IMR-90 (cell line): ENCODE measurements around the gene MYBPH. TPM values are rescaled to one million over a fixed set of nuclear protein-coding genes. Genes with fewer than 3 reads are reported as not detected.

ENCODE experiments used
- ATAC-seq: fragments of 200-7000 bp; cut with Tn5 transposase; 2 replicates; pipeline ENCODE4 v1.9.1; 2020; ENCODE audit warnings: low read depth, mild to moderate bottlenecking, moderate library complexity
- BruUV-seq: library from RNA; stranded (reverse); fragments of 400-500 nt; replicated peaks from 2 replicates; lab custom pipeline; 2021; lab: Mats Ljungman, UMichigan
- CTCF ChIA-PET: fragments of 300-600 bp; formaldehyde crosslinking; extraction: SDS; loops from one replicate; lab custom pipeline; 2021; ENCODE audit warnings: antibody characterized with exemption; lab: Yijun Ruan, JAX
- POLR2A ChIA-PET: fragments of 300-600 bp; sonication (Branson Sonifier 250); formaldehyde crosslinking; loops from one replicate; lab custom pipeline; 2022; ENCODE audit warnings: antibody characterized with exemption; ENCODE audit not compliant: unreplicated experiment; lab: Charles Lee
- DNase-seq: peaks from one replicate; pipeline ENCODE4 v3.0.0; 2013
- H2AFZ ChIP-seq: replicated peaks from 2 replicates; pipeline ENCODE3; 2013; ENCODE audit warnings: low read length, mild to moderate bottlenecking; ENCODE audit not compliant: poor library complexity
- H2AK5ac ChIP-seq: 2 replicates; pipeline ENCODE4 v1.6.1; 2013; ENCODE audit warnings: low read depth, low read length, inconsistent platforms
- H2AK9ac ChIP-seq: replicated peaks from 2 replicates; pipeline ENCODE3; 2013; ENCODE audit warnings: mild to moderate bottlenecking, low read depth, low read length, moderate library complexity; ENCODE audit not compliant: poor library complexity
- H2BK120ac ChIP-seq: 2 replicates; pipeline ENCODE4 v1.6.1; 2013; ENCODE audit warnings: low read depth, low read length, inconsistent platforms
- H2BK15ac ChIP-seq: 3 replicates; pipeline ENCODE4 v1.6.1; 2013; ENCODE audit warnings: low read depth, low read length, inconsistent platforms
- H2BK20ac ChIP-seq: 2 replicates; pipeline ENCODE4 v1.6.1; 2013; ENCODE audit warnings: low read depth, mild to moderate bottlenecking, inconsistent platforms, low read length, moderate library complexity
- H2BK5ac ChIP-seq: 2 replicates; pipeline ENCODE4 v1.6.1; 2013; ENCODE audit warnings: mild to moderate bottlenecking, low read depth, low read length, inconsistent platforms; ENCODE audit not compliant: poor library complexity, severe bottlenecking
- H3K14ac ChIP-seq: replicated peaks from 2 replicates; pipeline ENCODE4 v1.6.1; 2013; ENCODE audit warnings: low read depth, low read length, inconsistent platforms
- H3K18ac ChIP-seq: 2 replicates; pipeline ENCODE4 v1.6.1; 2013; ENCODE audit warnings: low read depth, low read length, control low read depth
- H3K23ac ChIP-seq: 2 replicates; pipeline ENCODE4 v1.6.1; 2013; ENCODE audit warnings: low read depth, low read length, inconsistent platforms
- H3K27ac ChIP-seq: 2 replicates; pipeline ENCODE4 v1.5.1; 2013; ENCODE audit warnings: mild to moderate bottlenecking, control low read depth, low read length; ENCODE audit not compliant: insufficient read depth
- H3K27me3 ChIP-seq: 2 replicates; pipeline ENCODE4 v1.6.1; 2013; ENCODE audit warnings: low read length; ENCODE audit not compliant: control insufficient read depth, insufficient read depth
- H3K36me3 ChIP-seq: 2 replicates; pipeline ENCODE4 v1.6.1; 2013; ENCODE audit warnings: low read length, mixed read lengths; ENCODE audit not compliant: control insufficient read depth, insufficient read depth
- H3K4ac ChIP-seq: 2 replicates; pipeline ENCODE4 v1.6.1; 2013; ENCODE audit warnings: low read depth, low read length, inconsistent platforms
- H3K4me1 ChIP-seq: 2 replicates; pipeline ENCODE4 v1.6.1; 2013; ENCODE audit warnings: low read length, mixed read lengths; ENCODE audit not compliant: control insufficient read depth, insufficient read depth
- H3K4me2 ChIP-seq: 2 replicates; pipeline ENCODE4 v1.6.1; 2013; ENCODE audit warnings: low read depth, mild to moderate bottlenecking, control low read depth, low read length, moderate library complexity
- H3K4me3 ChIP-seq: 2 replicates; pipeline ENCODE4 v1.5.1; 2013; ENCODE audit warnings: low read depth, mild to moderate bottlenecking, control low read depth, low read length, moderate library complexity; ENCODE audit not compliant: insufficient read depth
- H3K56ac ChIP-seq: 2 replicates; pipeline ENCODE4 v1.6.1; 2013; ENCODE audit warnings: low read length, inconsistent platforms; ENCODE audit not compliant: insufficient read depth; ENCODE audit errors: extremely low read depth
- H3K79me1 ChIP-seq, 2 experiments: 2 replicates each; pipeline ENCODE4 v1.6.1; 2013; ENCODE audit warnings: low read length in 2 of 2, inconsistent platforms in 1 of 2, low read depth in 1 of 2
- H3K9ac ChIP-seq: 2 replicates; pipeline ENCODE4 v1.6.1; 2013; ENCODE audit warnings: low read depth, low read length, control low read depth
- H3K9me1 ChIP-seq: 2 replicates; pipeline ENCODE4 v1.6.1; 2013; ENCODE audit warnings: low read length, inconsistent platforms; ENCODE audit not compliant: insufficient read depth
- H3K9me3 ChIP-seq: 2 replicates; pipeline ENCODE4 v1.6.1; 2013; ENCODE audit warnings: low read length; ENCODE audit not compliant: control insufficient read depth, insufficient read depth
- H4K20me1 ChIP-seq: 2 replicates; pipeline ENCODE4 v1.6.1; 2013; ENCODE audit warnings: low read length, inconsistent platforms; ENCODE audit not compliant: insufficient read depth
- H4K5ac ChIP-seq: 2 replicates; pipeline ENCODE4 v1.6.1; 2013; ENCODE audit warnings: mild to moderate bottlenecking, low read depth, low read length, control low read depth
- H4K8ac ChIP-seq, 2 experiments: 2 replicates each; pipeline ENCODE4 v1.6.1; 2013; ENCODE audit warnings: low read depth in 2 of 2, low read length in 2 of 2, control low read depth in 1 of 2, inconsistent platforms in 1 of 2
- H4K91ac ChIP-seq: 2 replicates; pipeline ENCODE4 v1.6.1; 2013; ENCODE audit warnings: low read depth, low read length, inconsistent platforms; ENCODE audit not compliant: insufficient read depth
- BHLHE40 ChIP-seq: fragments of 150-350 bp; IDR thresholded peaks from 2 replicates; pipeline ENCODE4 v1.6.1; 2016; ENCODE audit warnings: mild to moderate bottlenecking, low read depth, low read length
- CHD1 ChIP-seq: IDR thresholded peaks from 2 replicates; pipeline ENCODE4 v1.6.1; 2012; ENCODE audit warnings: low read depth, low read length, improper control_type of control experiment
- MAFK ChIP-seq: IDR thresholded peaks from 2 replicates; pipeline ENCODE4 v1.6.1; 2012; ENCODE audit warnings: low read depth, low read length, improper control_type of control experiment
- MAZ ChIP-seq: IDR thresholded peaks from 2 replicates; pipeline ENCODE4 v1.6.1; 2012; ENCODE audit warnings: low read depth, mild to moderate bottlenecking, low read length, improper control_type of control experiment, moderate library complexity, borderline replicate concordance
- MXI1 ChIP-seq: IDR thresholded peaks from 2 replicates; pipeline ENCODE4 v1.6.1; 2012; ENCODE audit warnings: low read depth, mild to moderate bottlenecking, low read length, moderate library complexity, borderline replicate concordance
- NFE2L2 ChIP-seq: fragments of 150-350 bp; IDR thresholded peaks from 2 replicates; pipeline ENCODE4 v1.6.1; 2016; ENCODE audit warnings: low read depth, mild to moderate bottlenecking, low read length
- POLR2A ChIP-seq: IDR thresholded peaks from 2 replicates; pipeline ENCODE4 v1.6.1; 2012; ENCODE audit warnings: mild to moderate bottlenecking, low read depth, low read length
- RAD21 ChIP-seq: IDR thresholded peaks from 2 replicates; pipeline ENCODE4 v1.6.1; 2012; ENCODE audit warnings: low read length, improper control_type of control experiment
- RCOR1 ChIP-seq: IDR thresholded peaks from 2 replicates; pipeline ENCODE4 v1.6.1; 2012; ENCODE audit warnings: mild to moderate bottlenecking, low read length, improper control_type of control experiment; ENCODE audit not compliant: insufficient replicate concordance
- WGBS, 2 experiments: methylation state at CpG; one replicate each; pipeline versions ENCODE4 v1.1.5 to v1.1.7; 2013; ENCODE audit warnings: missing lambda C conversion rate in 2 of 2; ENCODE audit not compliant: insufficient read length in 1 of 2; ENCODE audit errors: extremely low coverage in 2 of 2; 5-methylcytosine and 5-hydroxymethylcytosine counted together
- dilution Hi-C: fragments of 300-500 bp; cut with HindIII; formaldehyde crosslinking; loops from one replicate; pipeline ENCODE4 v1.14.3; 2018; ENCODE audit warnings: low sequenced_read_pairs; ENCODE audit not compliant: unreplicated experiment
- in situ Hi-C: fragments of 300-500 bp; cut with MboI; formaldehyde crosslinking; loops from 3 replicates; pipeline ENCODE4 v1.14.3; 2019; ENCODE audit warnings: low sequenced_read_pairs, inconsistent platforms, mixed read lengths
- intact Hi-C: fragments of 100-400 bp; cut with micrococcal nuclease; formaldehyde crosslinking; loops from 2 replicates; pipeline ENCODE4 v1.10.0; 2022
- polyA plus RNA-seq, 3 experiments: library from polyadenylated mRNA; depleted of rRNA; stranded (reverse); fragments of >200 nt; gene quantifications; 2 replicates each; pipeline ENCODE4 v1.2.3, GENCODE V29; 2012; ENCODE audit warnings: low replicate concordance in 1 of 3
- total RNA-seq: library from RNA; depleted of rRNA; stranded (reverse); fragments of >200 nt; gene quantifications from 2 replicates; pipeline ENCODE4 v1.2.3, GENCODE V29; 2012
- TF ChIP-seq, protein P1 (sequence below): fragments of 150-350 bp; IDR thresholded peaks from 2 replicates; pipeline ENCODE4 v1.6.1; 2017; ENCODE audit warnings: mild to moderate bottlenecking, antibody characterized with exemption, low read length, low read depth

Gene MYBPH
- total and polyA plus RNA-seq, 2 of the 4 experiments (the other 2 are of a cell fraction): not detected

- ChIA-PET POLR2A (no interaction called here), CTCF (no interaction called here)
- intact Hi-C loops: no loop called here
- Histone ChIP-seq H4K8ac (no peak overlapping the region), H3K4ac (no peak overlapping the region), H3K9me1 (no peaks in the 10 kb centered on the region), H3K18ac (no peak overlapping the region), H3K9me3 (no peaks in the 10 kb centered on the region), H3K14ac (no peak overlapping the region), H3K4me3 (no peak overlapping the region), H3K23ac (no peak overlapping the region), H2AK5ac (no peak overlapping the region), H3K27ac (no peak overlapping the region), H3K56ac (no peak overlapping the region), H3K79me1 (no peaks in the 10 kb centered on the region), H2BK20ac (no peak overlapping the region), H2AK9ac (no peak overlapping the region), H3K27me3 (peaks cover 72% of the 10 kb centered on the region), H3K9ac (no peak overlapping the region), H4K5ac (no peak overlapping the region), H3K4me1 (peaks cover 2% of the 10 kb centered on the region; the same call in 1 of the 2 replicates), H4K91ac (no peak overlapping the region), H3K4me2 (no peak overlapping the region), H4K20me1 (no peaks in the 10 kb centered on the region; the same call in 1 of the 2 replicates), H2BK120ac (no peak overlapping the region), H2AFZ (no peak overlapping the region), H2BK15ac (no peak overlapping the region), H3K36me3 (no peaks in the 10 kb centered on the region), H2BK5ac (no peak overlapping the region)
- DNase-seq: no peak
- no peak for ATAC-seq
- no peak for TF ChIP-seq MXI1
- TF ChIP-seq, protein P1, sequence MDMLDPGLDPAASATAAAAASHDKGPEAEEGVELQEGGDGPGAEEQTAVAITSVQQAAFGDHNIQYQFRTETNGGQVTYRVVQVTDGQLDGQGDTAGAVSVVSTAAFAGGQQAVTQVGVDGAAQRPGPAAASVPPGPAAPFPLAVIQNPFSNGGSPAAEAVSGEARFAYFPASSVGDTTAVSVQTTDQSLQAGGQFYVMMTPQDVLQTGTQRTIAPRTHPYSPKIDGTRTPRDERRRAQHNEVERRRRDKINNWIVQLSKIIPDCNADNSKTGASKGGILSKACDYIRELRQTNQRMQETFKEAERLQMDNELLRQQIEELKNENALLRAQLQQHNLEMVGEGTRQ: no peak
- no peak for TF ChIP-seq MAZ
- no peak for TF ChIP-seq CHD1
- TF ChIP-seq RCOR1: no peak
- TF ChIP-seq NFE2L2: no peak
- no peak for TF ChIP-seq RAD21
- TF ChIP-seq MAFK: no peak
- no peak for TF ChIP-seq POLR2A
- TF ChIP-seq BHLHE40: no peak
- WGBS, 2 experiments: no CpG with 5 or more reads among the region's 2 CpGs
- BruUV-seq: no TSS peak
- dilution Hi-C loops: no loop called here
- in situ Hi-C loops: no loop called here
Observed at GRCh38 chr1:203122159-203122558, 53.5 kb downstream of the MYBPH start.
